Immature natural killer cell (primary cell): ENCODE data around the gene SESN2. TPM values are rescaled to one million over a fixed set of nuclear protein-coding genes. Genes with fewer than 3 reads are reported as not detected.

Experiments
- DNase-seq, 3 donors: peaks; one replicate each; pipeline ENCODE4 v3.0.0; 2022; ENCODE audit warnings: mixed read lengths in 1 of 3
- H3K27ac Mint-ChIP-seq, 6 donors: one replicate each; pipeline ENCODE4 v1.8.0; 2020; ENCODE audit warnings: mixed read lengths in 6 of 6, mild to moderate bottlenecking in 5 of 6, inconsistent platforms in 4 of 6, moderate library complexity in 3 of 6
- H3K27me3 Mint-ChIP-seq, 3 donors: one replicate each; pipeline ENCODE4 v1.8.0; 2020 to 2021; ENCODE audit warnings: low read depth in 3 of 3, mild to moderate bottlenecking in 3 of 3, mixed read lengths in 3 of 3, moderate library complexity in 3 of 3, inconsistent platforms in 1 of 3
- H3K36me3 Mint-ChIP-seq, 3 donors: one replicate each; pipeline ENCODE4 v1.8.0; 2020; ENCODE audit warnings: mixed read lengths in 3 of 3, inconsistent platforms in 2 of 3, mild to moderate bottlenecking in 2 of 3
- H3K4me1 Mint-ChIP-seq, 2 donors: one replicate each; pipeline ENCODE4 v1.8.0; 2020; ENCODE audit warnings: inconsistent platforms in 2 of 2, mild to moderate bottlenecking in 2 of 2, mixed read lengths in 2 of 2, moderate library complexity in 1 of 2
- H3K4me3 Mint-ChIP-seq, 5 donors: one replicate each; pipeline ENCODE4 v1.8.0; 2020; ENCODE audit warnings: mild to moderate bottlenecking in 5 of 5, mixed read lengths in 5 of 5, inconsistent platforms in 3 of 5, moderate library complexity in 3 of 5
- H3K9me3 Mint-ChIP-seq, 6 donors: one replicate each; pipeline ENCODE4 v1.8.0; 2020; ENCODE audit warnings: mild to moderate bottlenecking in 6 of 6, mixed read lengths in 6 of 6, inconsistent platforms in 4 of 6, moderate library complexity in 3 of 6
- polyA plus RNA-seq, 3 donors: library from polyadenylated mRNA; unstranded; fragments of 300-500 nt; fragmentation: Illumina TruSeq; gene quantifications; one replicate each; pipeline ENCODE4 v1.2.3, GENCODE V29; 2021

Gene SESN2
- polyA plus RNA-seq, 3 donors from 2014 or later, result 10.2 to 23.5 (median 14.0) TPM

GRCh38 chr1:28281608-28282425 is 22.5 kb downstream of the SESN2 start:
- no peak for DNase-seq
- no peaks in the 10 kb centered on the region for H3K27me3 Mint-ChIP-seq
- no peak overlapping the region for H3K4me3 Mint-ChIP-seq
- no peak overlapping the region for H3K27ac Mint-ChIP-seq
- H3K36me3 Mint-ChIP-seq, result peaks cover 17 to 36% (median 33%) of the 10 kb centered on the region in 3 donors
- H3K4me1 Mint-ChIP-seq, result peaks cover 7 to 12% of the 10 kb centered on the region in 2 donors
- H3K9me3 Mint-ChIP-seq, result no peaks in the 10 kb centered on the region

- peak overlapping the region in 5 of 6 donors; percentile 32 to 70 (median 37) for H3K27ac Mint-ChIP-seq
- H3K4me1 Mint-ChIP-seq, result peaks cover 7 to 12% of the 10 kb centered on the region in 2 donors
- peaks cover 0 to 2% (median 0%) of the 10 kb centered on the region in 3 donors for H3K27me3 Mint-ChIP-seq
- H3K9me3 Mint-ChIP-seq, result no peaks in the 10 kb centered on the region
- H3K36me3 Mint-ChIP-seq, result peaks cover 15 to 31% (median 27%) of the 10 kb centered on the region in 3 donors
- no peak for DNase-seq
- H3K4me3 Mint-ChIP-seq, result no peak overlapping the region
Observed at GRCh38 chr1:28282426-28283407, 23.4 kb downstream of the SESN2 start.

GRCh38 chr1:28286111-28286510 is 26.8 kb downstream of the SESN2 start:
- H3K4me3 Mint-ChIP-seq, result no peak overlapping the region
- peaks cover 3 to 13% (median 13%) of the 10 kb centered on the region in 3 donors for H3K36me3 Mint-ChIP-seq
- no peak overlapping the region for H3K27ac Mint-ChIP-seq
- no peak for DNase-seq
- H3K4me1 Mint-ChIP-seq, result peaks cover 7 to 12% of the 10 kb centered on the region in 2 donors
- H3K9me3 Mint-ChIP-seq, result no peaks in the 10 kb centered on the region
- peaks cover 0 to 2% (median 0%) of the 10 kb centered on the region in 3 donors for H3K27me3 Mint-ChIP-seq

GRCh38 chr1:28288487-28288886 is 29.2 kb downstream of the SESN2 start:
- no peak for DNase-seq

DNA sequence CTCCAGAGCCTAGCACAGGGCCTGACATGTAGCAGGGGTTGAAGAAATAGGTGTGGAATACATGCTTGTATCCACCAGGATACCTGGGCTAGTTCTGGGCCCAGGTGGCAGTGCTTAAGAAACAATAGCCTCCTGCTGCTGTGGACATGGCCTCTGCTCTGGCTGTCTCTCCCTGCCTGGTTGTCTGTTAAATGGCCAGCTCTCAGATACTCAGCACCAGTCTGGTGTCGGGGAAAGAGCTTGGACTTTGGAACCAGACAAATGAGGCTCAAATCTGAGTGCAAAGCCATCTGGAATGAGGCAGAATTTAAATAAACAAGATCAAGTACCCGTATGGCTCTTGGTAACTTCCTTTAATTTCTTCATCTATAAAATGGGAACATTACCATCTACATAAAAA is 31.5 kb downstream of the SESN2 start:
- Mint-ChIP-seq H3K27ac (no peak overlapping the region), H3K27me3 (peaks cover 2% of the 10 kb centered on the region in 3 donors), H3K4me1 (no peaks in the 10 kb centered on the region), H3K36me3 (no peaks in the 10 kb centered on the region), H3K4me3 (no peak overlapping the region), H3K9me3 (no peaks in the 10 kb centered on the region)
- DNase-seq, result no peak

More at GRCh38 chr1:28288487-28288886, 29.2 kb downstream of the SESN2 start:
- H3K27ac Mint-ChIP-seq, result no peak overlapping the region
- H3K4me1 Mint-ChIP-seq, result no peaks in the 10 kb centered on the region
- peaks cover 0 to 2% (median 2%) of the 10 kb centered on the region in 3 donors for H3K27me3 Mint-ChIP-seq
- no peaks in the 10 kb centered on the region for H3K36me3 Mint-ChIP-seq
- no peaks in the 10 kb centered on the region for H3K9me3 Mint-ChIP-seq
- no peak overlapping the region for H3K4me3 Mint-ChIP-seq

DNA sequence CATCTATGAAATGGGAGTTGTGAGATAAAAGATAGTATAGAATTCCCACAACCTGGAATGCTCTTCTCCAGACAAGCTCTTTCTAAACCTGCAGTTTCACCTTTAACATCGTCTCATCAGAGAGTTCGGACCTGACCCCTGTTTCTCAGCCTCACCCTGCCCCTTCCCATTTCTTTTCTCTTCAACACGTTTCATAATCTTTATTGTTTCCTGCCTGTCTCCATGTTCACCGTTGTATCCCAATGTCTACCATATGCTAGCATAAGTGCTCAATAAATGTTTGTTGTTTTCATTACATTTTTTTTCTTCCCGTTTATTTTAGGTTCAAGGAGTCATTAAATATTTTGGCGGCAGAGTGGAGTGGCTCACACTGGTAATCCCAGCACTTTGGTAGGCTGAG is 32.4 kb downstream of the SESN2 start:
- no peak overlapping the region for H3K27ac Mint-ChIP-seq
- no peaks in the 10 kb centered on the region for H3K9me3 Mint-ChIP-seq
- DNase-seq, result no peak
- no peaks in the 10 kb centered on the region for H3K36me3 Mint-ChIP-seq
- H3K4me3 Mint-ChIP-seq, result no peak overlapping the region
- peaks cover 2 to 4% (median 2%) of the 10 kb centered on the region in 3 donors for H3K27me3 Mint-ChIP-seq
- H3K4me1 Mint-ChIP-seq, result no peaks in the 10 kb centered on the region

- Mint-ChIP-seq H3K9me3 (no peaks in the 10 kb centered on the region), H3K27me3 (peaks cover 0 to 8% (median 6%) of the 10 kb centered on the region in 3 donors), H3K4me1 (peaks cover 0 to 12% of the 10 kb centered on the region in 2 donors), H3K27ac (no peak overlapping the region), H3K4me3 (no peak overlapping the region), H3K36me3 (no peaks in the 10 kb centered on the region)
- DNase-seq, result no peak
Observed at GRCh38 chr1:28295936-28296335, 36.6 kb downstream of the SESN2 start.

DNA sequence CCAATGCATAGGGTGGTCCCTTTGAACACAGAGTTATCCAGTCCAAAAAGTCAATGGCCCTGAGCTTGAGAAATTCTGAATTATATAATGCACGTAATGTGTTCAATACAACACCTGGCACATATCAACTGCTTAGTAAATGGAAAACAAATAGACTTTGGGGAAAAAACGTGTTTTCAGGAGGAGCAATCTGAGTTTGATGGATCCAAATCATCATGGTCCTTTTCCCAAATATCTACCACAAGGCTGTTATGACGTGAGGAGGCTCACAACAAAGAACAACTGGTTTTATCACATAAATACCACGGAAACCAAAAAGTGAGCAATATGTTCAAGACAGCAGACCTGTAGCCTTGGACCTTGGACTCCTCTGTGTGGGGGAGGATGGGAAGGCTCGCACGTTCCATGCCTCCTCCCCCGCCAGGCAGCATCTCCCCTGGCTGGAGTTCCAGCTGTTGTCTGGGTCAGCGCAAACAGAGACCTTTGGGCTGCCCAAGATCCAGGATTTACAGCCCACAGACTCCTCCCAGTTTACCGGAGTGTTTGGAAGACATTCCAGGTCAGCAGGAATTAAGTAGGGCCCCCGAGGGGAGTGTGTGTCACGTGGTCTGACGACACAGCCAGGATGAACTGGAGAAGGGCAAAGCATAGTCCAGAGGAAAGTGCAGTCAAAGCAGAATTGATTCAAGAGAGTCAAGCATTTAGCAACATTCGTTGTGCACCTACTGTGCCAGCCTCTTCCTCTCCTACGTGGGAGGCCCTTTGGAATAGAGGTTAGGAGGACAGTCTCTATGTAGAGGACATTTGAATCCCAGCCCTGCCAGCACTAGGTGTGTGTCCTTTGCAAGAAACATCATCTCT is 37.3 kb downstream of the SESN2 start:
- H3K9me3 Mint-ChIP-seq, result no peaks in the 10 kb centered on the region
- peaks cover 0 to 8% (median 6%) of the 10 kb centered on the region in 3 donors for H3K27me3 Mint-ChIP-seq
- peaks cover 0 to 12% of the 10 kb centered on the region in 2 donors for H3K4me1 Mint-ChIP-seq
- no peak overlapping the region for H3K27ac Mint-ChIP-seq
- no peaks in the 10 kb centered on the region for H3K36me3 Mint-ChIP-seq
- DNase-seq, result no peak
- no peak overlapping the region for H3K4me3 Mint-ChIP-seq

DNA sequence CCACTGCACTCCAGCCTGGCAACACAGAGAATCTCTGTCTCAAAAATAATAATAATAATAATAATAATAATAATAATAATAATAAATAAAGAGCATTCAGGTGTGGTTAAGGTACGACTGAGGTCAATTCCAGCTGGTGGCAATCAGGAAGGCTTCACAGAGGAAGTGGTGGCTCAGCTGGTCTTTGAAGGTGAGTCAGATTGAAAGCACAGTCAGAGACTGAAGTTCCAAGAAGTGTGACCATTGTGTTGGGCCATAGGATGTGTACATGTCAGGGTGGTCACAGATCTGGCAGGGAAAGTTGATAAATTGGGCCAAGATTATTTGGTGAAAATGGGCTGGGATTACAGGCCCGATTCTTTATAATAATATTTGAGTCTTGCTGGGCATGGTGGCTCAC is 38.5 kb downstream of the SESN2 start:
- Mint-ChIP-seq H3K36me3 (no peaks in the 10 kb centered on the region), H3K27ac (no peak overlapping the region), H3K4me1 (peaks cover 0 to 12% of the 10 kb centered on the region in 2 donors), H3K9me3 (no peaks in the 10 kb centered on the region), H3K27me3 (peaks cover 0 to 8% (median 6%) of the 10 kb centered on the region in 3 donors), H3K4me3 (no peak overlapping the region)
- DNase-seq, result no peak

GRCh38 chr1:28298438-28298837 is 39.1 kb downstream of the SESN2 start:
- peaks cover 0 to 12% of the 10 kb centered on the region in 2 donors for H3K4me1 Mint-ChIP-seq
- no peak overlapping the region for H3K4me3 Mint-ChIP-seq
- H3K36me3 Mint-ChIP-seq, result no peaks in the 10 kb centered on the region
- H3K27me3 Mint-ChIP-seq, result peaks cover 0 to 8% (median 4%) of the 10 kb centered on the region in 3 donors
- no peak for DNase-seq
- H3K9me3 Mint-ChIP-seq, result no peaks in the 10 kb centered on the region
- peak overlapping the region in 1 of 6 donors; percentile 29 for H3K27ac Mint-ChIP-seq

GRCh38 chr1:28301368-28302174 is 42.3 kb downstream of the SESN2 start:
- no peak for DNase-seq
- peaks cover 0 to 12% of the 10 kb centered on the region in 2 donors for H3K4me1 Mint-ChIP-seq
- no peak overlapping the region for H3K27ac Mint-ChIP-seq
- H3K9me3 Mint-ChIP-seq, result no peaks in the 10 kb centered on the region
- no peaks in the 10 kb centered on the region for H3K36me3 Mint-ChIP-seq
- no peak overlapping the region for H3K4me3 Mint-ChIP-seq
- H3K27me3 Mint-ChIP-seq, result peaks cover 0 to 5% (median 2%) of the 10 kb centered on the region in 3 donors

DNA sequence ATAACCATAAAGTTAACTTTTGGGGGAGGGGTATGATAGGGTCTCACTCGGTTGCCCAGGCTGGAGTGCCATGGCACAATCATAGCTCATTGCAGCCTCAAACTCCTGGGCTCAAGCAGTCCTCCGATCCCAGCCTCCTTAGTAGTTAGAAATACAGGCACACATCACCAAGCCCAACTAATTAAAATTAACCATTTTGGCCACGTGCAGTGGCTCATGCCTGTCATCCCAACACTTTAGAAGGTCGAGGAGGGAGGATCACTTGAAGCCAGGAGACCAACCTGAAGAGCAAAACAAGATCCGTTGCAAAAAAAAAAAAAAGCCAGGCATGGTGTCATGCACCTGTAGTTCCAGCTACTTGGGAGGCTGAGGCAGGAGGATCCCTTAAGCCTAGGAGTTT is 42.9 kb downstream of the SESN2 start:
- no peak for DNase-seq
- H3K27ac Mint-ChIP-seq, result no peak overlapping the region
- no peaks in the 10 kb centered on the region for H3K36me3 Mint-ChIP-seq
- peaks cover 2 to 5% (median 2%) of the 10 kb centered on the region in 3 donors for H3K27me3 Mint-ChIP-seq
- H3K9me3 Mint-ChIP-seq, result no peaks in the 10 kb centered on the region
- no peak overlapping the region for H3K4me3 Mint-ChIP-seq
- H3K4me1 Mint-ChIP-seq, result peaks cover 0 to 7% of the 10 kb centered on the region in 2 donors
